NCI-H345 (cell line): ENCODE data around the gene DEDD2.

Experiments
- DNase-seq: peaks from one replicate; lab custom pipeline; 2025; lab: John Stamatoyannopoulos, UW

Gene DEDD2

DNA sequence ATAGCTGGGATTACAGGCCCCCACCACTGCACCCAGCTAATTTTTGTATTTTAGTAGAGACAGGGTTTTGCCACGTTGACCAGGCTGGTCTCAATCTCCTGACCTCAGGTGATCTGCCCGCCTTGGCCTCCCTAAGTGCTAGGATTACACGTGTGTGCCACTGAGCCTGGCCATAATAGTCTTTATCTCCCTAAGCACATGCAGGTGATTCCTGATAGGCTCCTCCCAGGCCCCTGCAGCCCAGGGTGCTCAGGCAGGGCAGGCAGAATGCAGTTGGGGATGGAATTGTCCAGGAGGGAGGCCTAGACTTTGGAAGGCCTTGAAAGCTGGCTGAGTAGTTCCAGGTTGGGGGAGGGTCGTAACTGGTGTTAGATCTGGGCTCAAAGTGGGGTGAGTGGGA lies 11.2 kb upstream of the DEDD2 start:
- DNase-seq, result no peak

DNA sequence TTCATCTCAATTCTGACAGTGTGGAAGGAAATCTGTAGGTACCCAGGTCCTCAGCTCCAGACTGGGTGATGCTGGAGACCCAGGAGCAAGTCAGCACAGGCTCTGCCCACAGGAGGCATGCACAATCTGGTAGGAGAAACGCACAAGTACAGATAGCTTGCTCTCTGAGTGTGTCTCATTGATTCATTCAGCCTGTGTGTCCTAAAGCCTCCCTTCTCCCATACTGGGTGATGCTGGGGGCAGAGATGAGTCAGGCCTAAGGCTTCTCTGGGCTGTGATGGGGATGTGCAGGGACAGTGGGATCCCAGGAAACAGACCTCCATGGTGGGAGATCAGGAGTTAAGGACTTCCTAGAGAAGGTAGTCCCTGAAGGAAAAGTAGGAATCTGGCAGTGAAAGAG lies 9.4 kb upstream of the DEDD2 start:
- DNase-seq, result no peak

DNA sequence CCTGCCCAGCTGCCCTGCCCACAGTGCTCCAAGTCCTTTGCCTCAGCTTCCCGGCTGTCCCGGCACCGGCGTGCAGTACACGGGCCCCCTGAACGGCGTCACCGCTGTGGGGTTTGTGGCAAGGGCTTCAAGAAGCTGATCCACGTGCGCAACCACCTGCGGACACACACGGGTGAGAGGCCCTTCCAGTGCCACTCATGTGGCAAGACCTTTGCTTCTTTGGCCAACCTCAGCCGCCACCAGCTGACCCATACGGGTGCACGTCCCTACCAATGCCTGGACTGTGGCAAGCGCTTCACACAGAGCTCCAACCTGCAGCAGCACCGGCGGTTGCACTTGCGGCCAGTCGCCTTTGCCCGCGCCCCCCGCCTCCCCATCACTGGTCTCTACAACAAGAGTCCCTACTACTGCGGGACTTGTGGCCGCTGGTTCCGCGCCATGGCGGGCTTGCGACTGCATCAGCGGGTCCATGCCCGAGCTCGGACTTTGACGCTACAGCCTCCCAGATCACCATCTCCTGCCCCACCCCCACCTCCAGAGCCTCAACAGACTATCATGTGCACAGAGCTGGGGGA lies 8.3 kb upstream of the DEDD2 start:
- no peak for DNase-seq

DNA sequence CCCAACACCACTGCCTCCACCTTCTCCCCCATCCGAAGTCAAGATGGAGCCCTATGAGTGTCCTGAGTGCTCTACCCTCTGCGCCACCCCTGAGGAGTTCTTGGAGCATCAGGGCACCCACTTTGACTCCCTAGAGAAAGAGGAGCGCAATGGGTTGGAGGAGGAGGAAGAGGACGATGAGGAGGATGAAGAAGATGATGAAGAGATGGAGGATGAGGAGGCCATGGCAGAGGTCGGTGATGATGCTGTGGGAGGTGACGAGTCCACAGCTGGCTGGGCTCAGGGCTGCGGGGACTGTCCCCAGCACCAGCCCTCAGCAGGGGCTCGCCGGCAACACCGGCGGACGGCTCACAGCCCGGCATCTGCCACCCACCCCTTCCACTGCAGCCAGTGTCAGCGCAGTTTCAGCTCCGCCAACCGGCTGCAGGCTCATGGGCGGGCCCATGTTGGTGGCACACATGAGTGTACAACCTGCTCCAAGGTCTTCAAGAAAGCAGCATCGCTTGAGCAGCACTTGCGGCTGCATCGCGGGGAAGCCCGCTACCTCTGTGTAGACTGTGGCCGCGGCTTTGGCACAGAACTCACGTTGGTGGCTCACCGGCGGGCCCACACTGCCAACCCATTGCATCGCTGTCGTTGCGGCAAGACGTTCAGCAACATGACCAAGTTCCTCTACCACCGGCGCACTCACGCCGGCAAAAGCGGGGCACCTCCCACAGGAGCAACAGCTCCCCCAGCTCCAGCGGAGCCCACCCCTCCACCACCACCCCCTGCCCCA lies 7.7 kb upstream of the DEDD2 start:
- no peak for DNase-seq

DNA sequence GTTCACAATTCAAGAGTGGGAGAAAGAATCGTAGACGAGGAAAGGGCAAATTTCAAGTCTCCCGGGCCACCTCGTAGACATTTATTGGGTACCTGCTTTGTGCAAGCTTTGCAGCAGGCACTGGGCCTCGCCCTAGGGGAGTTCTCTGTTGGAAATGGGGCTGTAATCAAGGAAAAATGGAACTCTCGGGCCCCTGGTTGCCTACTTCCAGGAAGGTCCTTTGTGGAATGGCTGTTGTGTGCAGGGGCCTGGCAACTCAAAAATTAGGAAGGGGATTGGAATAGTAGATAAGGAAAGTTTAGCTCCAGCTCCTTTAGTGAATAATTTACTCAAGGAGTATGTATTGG lies 3.2 kb upstream of the DEDD2 start:
- DNase-seq, result no peak

DNA sequence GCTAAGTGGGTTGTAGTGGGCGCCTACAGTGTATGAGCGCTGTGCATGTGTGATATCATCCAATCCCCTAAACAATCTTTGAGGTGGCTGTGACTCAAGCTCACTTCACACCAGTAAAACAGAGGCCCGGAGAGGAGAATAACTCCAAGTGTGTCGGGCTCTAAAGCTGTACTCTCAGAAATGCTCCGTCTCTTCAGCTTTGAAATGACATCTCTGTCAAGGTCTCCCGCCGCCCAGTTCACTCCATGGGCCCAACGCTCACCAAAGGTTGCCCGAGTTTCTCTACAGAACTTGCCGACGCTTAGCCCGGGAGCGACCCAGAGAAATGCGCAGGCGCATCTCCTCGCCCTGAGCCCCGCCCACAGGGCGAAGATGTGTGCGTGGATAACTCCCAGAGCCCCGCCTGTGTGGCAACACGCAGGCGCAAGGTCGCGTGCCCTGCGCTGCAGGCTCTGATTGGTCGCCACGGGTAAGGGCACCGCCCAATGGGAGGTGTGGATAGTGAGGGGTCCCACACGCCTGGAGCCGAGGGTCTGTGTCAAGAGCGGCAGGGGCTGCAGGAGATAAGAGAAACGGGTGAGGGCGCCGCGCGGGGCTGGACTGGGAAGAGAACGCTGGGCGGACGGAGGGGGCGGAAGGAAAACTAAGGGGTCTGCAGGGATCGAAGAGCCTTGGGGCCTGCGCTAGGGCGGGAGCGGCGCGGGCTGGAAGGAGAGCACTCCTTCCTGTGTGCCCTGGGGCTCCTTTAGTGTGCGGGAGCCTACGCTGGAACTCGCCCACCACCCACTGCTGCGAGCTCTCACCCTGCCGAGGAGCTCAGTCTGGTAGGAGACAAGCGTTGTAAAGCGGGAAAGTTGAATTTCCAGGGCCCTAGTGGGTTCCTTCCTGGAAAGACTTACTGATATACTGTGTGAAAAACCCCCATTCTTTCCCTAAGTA lies 2.6 kb upstream of the DEDD2 start, which contains the start of gene ZNF526:
Gene ZNF526, plus strand, starts transcription at position 501 of the 939 bp plus-strand sequence. CDS start 4,092 bp downstream, outside the sequence.
- peak; percentile 94 for DNase-seq

DNA sequence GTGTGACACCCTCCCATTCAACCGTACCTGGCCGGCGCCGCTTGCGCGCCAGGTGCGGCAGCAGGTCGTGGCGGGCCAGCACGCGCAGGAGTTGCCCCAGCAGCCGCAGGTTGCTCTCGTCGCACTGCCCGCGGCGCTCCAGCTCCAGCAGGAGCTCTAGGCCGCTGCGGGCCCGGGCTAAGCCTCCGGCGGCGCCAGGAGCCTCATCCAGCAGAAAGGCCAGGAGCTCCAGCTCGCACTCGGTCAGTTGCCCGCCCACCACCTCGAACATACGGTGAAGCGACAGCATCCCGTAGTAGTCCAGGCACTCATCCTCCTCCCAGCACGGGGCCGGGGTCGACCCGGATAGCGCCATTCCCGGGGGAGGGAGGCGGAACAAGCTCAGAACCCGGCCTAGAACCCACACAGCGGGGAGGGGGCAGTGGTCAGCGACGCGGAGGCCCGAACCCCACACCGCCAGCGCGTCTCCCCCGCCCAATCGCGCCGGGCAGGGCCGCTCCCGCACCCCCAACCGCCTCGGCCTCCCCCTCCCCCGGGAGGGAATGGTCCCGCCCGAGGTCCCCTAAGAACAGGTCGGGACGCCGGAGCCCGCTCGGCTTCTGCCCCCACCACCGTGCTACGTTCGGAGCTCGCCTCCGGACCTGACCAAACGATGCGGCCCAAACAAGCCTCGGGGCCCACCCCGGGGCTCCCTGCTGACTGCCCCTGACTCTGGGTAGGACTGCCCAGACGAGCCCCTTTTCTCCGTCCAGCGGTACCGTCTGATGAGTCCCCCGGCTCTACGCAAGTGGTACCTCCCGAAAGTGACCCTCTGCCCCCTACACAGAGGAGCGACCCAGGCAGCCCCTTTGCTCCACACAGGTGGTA lies 591 bp downstream of the DEDD2 start:
- DNase-seq, result no peak

DNA sequence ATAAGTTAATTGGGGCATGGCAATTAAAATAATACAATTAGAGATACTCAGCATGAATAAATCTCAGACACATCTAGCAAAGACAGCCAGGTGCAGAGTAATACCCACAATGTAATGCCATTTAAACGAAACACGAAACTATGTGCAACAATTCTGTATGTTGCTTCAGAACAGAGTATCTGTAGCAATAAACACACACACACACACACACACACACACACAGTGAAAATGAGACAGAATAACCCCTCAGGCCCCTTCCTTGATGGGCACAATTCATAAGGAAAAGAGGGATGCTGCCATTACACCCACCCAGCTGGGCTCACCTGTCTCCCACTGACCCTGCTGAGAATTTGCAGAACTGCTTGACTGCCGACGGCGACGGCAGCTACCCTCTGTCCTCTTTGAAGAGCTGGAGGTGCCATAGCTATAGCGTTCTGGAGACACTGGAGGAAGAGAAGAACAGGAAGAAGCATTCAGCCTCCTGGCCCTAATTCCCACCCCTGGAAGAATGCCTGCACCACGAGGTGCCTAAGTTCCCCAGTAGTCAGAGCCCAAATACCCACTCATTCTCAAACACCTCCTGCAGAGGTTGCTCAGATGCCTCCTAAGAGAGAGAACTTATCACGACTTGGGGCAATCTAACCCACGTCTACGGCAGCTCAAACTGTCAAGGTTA lies 2.5 kb downstream of the DEDD2 start:
- DNase-seq, result no peak

DNA sequence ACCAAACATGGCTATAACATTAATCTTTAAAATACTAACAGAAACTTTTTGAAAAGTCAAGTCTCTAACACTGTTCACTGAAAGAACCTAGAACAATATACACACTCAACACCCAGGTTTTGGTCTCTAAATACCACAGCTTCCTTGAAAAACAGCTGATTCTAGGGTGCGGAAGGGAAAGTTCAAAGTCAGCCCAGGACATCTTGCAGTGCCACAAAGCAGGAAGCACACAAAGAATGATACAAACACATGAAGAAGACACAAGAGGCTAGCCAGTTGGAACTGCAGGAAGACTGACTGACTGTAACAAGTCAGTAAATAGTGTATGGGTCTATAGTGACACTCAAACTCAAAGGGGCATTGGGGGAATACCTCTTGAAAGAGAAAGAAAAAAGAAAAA lies 4.6 kb downstream of the DEDD2 start:
- no peak for DNase-seq

DNA sequence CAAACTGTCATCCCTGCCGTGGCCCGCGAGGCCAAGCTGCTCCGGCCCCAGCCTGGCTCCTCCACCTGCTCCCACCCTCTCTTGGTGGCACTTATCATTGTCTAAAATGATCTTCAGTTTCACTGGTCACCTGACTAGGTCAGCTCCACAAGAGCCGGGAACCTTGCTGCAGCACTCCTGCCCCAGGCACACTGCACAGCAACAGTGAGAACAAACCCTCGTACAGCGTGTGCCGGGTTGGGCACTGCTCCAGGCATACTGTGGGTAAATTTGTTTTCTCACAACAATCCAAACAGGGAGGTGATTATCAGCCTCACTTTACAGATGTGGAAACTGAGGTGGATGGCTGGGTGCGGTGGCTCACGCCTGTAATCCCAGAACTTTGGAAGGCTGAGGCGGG lies 8.9 kb downstream of the DEDD2 start:
- DNase-seq, result no peak

DNA sequence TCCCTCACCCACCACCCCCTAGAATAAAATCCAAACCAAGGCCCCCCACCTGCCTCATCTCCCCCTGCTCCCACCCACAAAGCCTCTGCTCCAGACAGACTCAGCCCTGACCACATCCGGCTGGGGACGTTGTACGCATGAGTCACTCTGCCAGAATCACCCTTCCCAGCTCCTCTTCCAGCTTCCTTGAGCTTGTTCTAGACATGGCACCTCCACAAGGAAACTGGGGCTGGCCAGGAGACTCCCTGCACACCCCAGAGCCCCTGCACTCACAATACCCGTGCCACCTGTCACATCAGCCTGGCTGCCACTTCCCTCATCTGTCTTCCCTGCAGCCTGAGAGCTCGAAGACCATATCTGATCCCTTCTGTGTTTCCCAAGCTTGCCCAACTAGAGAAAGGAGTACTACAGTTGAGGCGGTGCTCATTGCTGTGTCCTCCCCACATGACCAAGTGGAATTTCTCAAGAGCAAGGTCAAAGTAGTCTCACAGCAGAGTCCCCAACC lies 9.7 kb downstream of the DEDD2 start:
- DNase-seq, result no peak

DNA sequence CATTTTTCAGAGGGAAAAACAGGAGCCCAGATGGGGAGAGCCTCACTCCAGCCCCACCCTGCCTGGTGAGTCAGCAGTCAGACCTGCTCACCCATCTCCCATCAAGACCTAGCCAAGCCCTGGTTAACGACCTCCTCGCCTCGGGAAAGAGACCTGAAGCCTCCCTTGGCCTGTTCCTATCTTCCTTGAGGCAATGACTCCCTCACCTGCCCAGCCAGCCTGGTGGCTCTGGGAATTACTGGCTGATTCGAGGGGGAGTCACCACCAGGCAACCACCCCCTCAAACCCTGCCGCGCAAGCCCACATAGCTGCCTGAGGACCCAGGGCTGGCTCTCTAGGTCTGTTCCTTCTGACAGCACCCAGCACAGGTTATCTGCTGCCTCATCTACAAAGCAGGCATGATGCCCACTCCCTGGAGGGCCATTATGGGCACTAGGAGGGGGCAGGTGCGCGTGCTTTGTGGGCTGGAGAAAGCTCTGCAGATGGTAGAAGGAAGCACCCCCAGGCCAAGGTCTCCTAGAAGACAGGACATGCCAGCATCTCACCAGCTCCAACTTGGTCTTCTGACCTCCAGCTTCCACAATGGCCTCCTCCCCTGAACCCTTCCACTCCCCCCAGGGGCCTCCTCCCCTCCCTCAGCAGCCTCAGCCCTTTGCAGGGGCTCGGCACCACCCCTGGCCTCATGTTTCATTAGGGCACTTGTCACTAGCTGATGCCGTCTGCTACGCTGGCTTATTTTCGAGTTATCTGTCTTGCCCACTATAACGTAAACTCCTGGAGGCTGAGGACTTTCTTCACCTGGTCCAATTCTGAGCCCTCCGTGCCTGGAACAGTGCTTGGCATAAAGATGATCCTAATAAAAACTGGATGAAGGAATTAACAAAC lies 10.4 kb downstream of the DEDD2 start:
- DNase-seq, result no peak

DNA sequence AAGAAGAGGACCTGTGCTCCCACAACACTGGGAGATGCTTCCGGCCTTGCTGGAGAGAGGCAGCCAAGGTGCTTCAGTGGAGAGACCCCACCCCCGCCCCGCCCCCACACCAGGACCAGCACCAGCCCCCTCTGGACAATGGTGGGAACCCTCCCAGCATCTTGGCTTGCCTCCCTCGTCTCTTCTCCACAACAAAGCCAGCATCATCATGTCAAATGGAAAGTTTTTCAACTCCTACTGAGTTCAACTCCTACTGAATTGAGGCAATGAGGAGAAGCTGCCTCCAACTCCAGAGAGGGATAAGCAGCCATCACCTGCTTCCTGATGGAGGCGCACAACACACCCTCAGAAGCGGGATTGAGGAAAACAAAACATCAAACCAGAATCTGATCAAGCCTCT lies 12.8 kb downstream of the DEDD2 start:
- DNase-seq, result no peak

DNA sequence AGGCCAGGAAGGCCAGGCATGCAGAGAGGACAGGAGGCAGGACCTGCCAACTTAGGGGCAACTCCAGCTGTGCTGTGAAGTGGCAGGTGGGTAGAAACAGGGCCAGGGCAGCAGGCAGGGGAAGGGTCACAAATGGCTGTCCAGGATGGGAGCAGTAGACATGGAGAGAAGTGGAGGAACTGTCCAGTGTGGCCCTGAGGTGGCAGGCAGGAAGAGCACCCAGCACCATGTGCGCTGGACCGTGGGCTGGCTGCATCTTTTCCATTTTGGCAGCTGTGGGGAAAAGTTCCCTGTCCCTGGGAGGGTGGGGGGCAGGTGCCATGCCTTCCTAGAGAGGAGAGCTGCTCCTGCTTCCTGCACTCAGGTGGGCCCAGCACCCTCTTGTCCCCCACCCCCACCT lies 13.8 kb downstream of the DEDD2 start:
- DNase-seq, result no peak

DNA sequence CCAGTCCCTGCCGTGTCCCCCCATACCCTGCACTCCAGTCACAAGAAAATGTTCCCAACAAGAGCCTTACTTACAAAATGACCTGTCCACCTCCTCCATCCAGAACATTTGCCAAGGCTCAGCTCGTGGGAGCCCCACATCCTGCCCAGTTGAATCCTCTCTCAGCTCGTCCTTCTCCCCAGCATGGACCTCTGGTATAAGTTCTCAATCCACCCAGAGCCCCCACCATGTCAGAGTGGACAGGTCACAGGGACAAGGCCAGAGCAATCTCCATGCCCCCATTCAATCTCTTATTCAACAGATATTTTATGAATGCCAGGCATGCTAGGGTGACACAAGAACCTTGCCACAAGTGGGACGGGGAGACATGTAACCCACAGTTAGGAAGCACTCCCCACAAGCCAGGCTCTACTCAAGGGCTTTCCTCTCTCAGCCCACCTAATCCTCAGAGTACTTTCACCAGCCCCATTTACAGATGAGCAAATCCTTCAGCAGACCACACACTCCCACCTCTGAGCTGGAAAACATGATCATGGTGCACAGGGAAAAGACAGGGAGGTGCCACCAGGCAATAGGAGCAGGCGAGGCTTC lies 15.1 kb downstream of the DEDD2 start:
- DNase-seq, result no peak

DNA sequence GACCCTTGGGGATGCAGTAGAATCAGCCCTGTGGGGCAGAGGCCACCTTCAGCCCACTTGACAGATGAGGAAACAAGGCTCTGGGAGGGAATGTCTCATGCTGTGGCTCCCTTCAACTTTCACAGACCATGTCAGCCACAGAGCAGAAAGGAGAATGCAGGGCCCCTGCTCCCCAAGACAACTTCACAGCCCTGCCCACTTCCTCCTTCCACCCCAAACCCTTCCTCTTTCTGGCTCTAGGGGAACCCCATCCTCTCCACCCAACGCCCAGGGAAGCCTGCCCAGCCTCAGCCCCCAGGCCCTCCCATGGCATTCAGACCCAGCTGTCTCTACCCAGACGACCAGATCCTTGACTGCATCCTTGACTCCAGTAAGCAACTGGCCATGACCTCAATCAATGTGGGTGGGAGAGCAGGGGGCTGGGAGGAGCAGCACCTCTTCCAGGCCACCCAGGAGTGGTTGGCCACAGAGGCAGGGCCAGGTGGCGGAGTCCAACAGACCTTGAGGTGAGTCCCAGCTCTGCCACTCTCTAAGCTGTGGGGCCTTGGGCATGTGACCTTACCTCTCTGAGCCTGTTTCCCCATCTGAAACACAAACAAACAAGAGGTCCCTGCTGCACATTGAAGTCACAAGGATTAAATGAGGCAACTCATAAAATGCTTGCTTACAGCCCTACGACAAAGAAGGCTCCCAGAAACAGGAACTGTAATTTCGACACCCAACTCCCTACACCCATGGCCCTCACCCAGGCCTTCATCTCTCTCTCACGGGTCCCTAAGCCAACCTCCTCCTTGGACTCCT lies 15.8 kb downstream of the DEDD2 start:
- no peak for DNase-seq

DNA sequence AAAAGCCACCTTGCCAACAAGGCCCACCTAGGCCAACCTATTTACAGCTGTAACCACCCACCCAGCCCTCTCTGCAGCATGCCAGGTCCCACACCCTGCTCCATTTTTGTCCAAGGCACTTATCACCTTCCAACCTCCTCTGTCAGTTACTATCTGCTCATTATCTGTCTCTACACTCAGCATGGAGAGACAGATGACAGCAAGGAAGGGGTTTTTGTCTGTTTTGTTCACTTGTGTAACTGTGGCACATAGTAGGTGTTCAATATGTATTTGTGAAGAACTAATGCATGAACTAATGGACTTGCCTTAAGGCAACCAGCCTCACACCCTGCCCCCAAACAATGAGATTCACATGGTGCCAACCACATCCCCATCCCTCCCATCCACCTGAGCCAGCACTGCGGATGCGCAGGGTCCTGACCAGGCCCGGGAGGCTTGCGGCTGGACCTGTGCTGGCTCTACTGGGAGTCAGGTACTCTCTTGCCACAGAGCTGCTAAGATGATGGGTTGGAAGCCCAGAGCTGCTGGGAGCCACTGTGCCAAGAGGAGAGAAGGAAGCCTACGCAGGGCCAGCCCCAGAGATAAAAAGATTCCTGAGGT lies 17.3 kb downstream of the DEDD2 start:
- DNase-seq, result no peak

DNA sequence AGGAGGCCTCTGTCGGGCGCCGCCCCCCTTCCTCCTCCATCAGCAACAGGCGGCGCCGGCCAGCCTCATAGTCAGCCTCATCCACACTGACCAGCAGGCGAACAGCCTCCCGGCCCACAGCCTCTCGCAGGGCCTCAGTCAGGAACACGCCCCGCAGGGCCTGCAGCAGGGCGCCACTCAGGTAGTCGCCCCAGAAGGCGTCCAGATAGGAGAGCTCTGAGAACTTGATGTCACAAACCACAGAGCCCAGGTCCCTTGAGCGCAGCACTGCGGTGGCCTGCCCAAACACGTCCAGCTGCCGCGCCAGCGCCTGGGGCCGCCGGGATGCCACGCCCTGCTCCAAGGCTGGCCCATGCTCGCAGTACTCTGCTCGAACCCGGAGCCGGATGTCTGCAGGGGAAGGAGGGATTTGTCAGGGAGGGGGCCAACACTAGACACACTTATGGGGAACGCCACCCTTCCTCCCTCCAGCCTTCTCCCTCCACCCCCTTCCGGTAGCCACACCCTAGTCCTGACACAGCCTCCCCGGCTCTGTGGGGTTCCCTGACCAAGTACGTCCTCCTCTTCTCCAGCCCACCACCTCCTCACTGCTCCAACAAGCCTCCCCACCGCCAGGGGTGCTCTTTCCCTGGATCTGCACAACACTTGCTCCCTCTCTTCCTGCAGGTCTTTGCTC lies 17.9 kb downstream of the DEDD2 start:
- DNase-seq, result peak; percentile 14
